SHP77 (cell line): ENCODE measurements around the gene ANXA2R.

Experiments
- DNase-seq, 2 experiments: peaks; one replicate each; lab custom pipeline; 2025; lab: John Stamatoyannopoulos, UW

ANXA2R gene

DNA sequence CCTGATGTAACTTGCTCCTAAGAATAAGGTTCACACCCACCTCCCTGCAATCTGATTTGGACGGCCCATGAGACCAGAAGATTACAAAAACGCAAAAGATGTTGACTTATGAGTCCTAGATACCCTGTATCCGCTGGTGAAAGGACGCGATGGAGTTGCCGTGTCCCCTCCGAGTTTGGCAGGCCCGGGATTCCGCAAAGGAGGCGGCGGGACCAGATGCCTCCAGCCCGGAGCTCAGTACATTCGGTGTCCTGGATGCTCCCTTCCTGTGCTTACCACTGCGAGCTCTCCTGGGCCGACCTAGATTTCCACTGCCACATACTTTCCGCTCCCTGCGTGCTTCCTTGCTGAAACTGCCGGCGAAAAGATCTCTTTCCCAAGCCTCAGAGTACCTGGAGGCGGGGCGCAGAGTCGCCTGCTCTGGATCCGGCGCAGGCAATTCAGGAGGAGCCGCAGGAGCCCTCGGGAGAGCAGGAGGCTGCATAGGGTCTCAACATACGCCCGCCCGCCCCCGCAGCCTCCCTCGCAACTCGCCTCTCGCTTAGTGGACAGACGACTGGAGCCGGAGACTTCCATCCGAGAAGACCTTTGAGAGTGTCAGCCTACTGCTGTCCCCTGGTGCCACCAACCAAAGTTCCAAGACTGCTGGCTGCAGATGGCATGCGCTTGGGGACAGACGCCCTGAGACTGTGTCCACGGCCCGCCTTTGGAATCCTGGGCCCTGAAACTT, 39.8 kb downstream of the ANXA2R start:
- no peak for DNase-seq

DNA sequence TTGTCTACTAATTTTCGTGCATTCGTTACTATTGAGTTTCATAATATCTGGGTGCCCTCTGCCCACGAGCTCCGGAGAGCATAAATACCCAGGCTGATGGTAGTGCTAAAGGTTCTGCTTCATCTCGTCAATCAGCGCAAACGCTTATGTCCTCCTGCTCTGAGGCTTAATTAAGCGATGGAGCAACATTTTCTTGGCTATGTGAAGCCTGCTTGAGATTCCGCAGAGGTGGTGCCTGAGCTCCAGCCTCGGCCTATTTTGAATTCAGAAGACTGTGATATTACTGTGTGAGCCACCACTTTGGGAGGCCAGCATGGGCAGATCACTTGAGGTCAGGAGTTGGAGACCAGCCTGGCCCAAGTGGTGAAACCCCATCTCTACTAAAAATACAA, 44.8 kb downstream of the ANXA2R start:
- no peak for DNase-seq

DNA sequence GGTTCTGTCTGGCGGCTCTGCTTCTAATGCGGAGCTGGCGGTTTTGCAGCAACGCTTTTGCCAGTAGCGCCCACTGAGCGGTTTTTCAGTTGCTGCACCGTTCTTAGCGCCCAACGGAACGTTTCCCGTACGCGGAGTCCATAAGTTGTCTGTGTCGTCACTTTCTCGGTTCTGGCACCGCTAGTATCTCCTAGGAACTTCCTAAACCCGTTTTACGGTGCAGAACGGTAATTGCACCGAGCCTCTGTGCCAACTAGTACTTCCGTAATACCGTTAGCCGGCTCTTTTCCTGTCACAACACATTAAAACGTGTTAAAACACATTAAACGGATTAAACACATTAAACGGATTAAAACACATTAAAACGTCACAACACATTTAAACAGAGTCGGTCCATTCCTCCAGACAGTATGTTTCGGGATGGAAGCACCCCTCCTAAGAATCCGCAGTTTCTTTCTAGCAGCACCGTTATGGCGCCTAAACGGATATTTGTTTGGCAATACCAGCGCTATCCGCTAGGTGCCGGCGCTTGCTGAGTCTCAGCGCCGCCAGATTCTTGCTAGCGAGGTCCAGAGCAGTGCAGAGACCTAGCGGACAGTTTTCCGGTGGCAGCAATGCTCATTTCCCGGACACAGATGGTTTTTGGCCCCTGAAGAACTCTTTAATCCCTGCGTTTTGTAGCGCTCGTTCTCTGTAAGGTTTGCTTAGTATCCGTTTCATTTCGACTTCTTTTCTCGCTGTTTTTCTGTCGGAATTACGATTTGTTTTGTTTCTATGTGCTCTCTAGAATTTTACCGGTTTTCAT, 45.4 kb downstream of the ANXA2R start:
- peak; percentile 87 to 92 for DNase-seq

DNA sequence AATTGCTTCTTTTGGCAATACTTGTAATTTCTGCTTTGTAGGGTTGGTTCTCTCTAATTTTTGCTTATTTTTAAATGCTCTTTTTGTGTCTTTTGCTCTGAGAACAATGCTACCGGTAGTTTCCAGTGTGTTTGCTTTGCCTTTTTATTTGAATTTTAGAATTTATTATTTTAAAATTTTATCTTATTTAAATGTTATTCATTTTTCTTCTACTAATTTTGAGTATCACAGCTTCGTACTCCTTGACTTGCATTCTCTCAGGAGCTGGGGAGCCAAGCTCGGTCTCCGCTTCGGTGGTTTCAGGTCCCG, 45.9 kb downstream of the ANXA2R start:
- DNase-seq, result no peak

DNA sequence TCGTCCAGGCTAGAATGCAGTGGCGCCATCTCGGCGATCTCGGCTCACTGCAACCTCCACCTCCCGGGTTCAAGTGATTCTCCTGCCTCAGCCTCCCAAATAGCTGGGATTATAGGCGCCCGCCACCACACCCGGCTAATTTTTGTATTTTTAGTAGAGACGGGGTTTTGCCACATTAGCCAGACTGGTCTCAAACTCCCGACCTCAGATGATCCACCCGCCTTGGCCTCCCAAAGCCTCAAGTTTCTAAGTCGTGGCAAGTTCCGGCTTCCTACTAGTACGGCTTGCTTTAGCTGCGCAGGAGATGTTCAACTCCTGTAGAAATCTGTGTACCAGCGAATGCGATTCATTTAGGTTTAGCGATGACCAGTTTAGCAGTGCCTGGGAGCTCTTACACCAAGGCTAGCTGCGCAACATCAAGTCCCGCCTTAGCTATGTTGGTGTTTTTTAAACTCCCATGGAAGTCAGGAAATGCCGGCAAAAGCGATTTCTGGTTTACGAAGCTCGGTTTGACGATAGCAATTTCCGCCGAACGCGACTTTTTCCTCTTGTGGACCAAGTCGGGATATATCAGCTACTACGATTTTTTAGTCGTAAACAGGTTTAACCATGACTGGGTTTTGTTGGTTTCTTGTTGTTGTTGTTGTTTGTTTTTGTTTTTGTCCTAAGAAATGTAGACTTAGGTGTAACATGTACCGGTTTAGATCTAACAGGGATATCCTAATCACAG, 46.4 kb downstream of the ANXA2R start:
- DNase-seq, result no peak

DNA sequence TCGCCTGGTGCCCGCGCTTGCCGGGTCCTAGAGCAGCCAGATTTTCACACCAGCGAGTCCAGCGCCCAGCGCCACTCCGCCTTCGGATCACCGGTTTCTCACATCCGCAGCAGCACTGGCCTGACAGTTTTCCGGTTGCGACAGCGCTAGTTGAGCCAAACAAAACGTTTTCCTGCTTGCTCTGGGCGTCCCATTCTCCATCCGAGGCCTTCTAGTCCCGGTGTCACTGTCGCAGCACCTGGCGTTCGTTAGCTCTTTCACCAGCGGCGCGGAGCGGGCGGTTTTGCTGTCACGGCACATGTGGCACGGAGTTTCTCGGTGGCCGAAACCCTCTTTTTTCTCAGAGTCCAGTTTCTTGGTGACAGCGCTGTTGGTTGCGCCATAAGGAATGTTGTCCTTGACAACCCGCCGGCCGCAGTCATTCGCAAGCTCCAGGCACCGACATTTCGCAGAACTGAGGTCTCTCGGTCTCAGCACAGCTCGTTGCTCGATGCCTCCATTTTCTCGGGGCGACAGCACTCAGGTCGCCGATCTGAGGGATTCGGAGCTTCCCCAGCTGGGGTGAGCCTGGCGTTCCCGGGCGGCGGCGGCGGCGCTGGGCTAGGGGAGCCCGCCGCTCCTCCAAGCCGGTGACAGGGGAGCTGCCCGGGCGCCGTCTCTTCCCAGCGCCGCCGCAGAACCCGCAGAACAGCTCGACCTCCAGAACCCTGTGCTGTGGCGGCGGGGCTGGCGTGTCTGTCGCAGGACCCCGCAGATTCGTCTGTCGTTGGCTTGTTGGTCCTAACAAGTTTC, 47.8 kb downstream of the ANXA2R start:
- peak; percentile 93 for DNase-seq

DNA sequence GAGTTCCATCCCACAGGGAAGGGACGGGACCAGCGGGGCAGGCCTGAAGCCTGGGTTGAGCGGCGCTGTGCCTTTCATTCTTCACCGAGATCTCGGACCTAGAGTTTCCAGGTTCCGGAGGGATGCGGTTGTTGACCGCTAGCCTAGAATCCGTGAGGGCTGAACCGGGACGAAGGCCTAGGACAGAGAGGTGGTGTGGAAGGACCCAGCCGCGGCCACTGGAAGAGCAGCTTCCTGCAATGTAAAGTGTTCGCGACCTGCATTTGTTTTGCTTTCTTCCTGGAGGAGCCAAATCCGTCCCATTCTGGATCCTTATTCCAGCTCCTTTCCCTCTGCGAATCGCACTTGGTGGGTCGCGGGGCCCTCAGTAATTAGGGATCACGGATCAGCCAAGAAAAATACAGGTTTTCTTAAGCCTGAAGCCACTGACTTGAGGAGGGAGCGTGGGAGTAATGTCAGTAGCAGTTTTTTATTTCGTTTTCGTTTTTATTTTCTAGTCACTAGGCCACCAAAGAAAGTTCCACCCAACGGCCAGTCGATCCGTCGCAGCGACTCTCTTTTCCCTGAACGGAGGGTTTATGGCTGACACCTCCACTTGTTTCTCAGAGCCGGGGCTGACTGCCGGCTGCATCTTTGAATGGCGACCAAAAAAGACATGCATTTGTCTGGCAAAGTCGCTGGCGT, 48.6 kb downstream of the ANXA2R start:
- DNase-seq, result peak; percentile 36 to 43

DNA sequence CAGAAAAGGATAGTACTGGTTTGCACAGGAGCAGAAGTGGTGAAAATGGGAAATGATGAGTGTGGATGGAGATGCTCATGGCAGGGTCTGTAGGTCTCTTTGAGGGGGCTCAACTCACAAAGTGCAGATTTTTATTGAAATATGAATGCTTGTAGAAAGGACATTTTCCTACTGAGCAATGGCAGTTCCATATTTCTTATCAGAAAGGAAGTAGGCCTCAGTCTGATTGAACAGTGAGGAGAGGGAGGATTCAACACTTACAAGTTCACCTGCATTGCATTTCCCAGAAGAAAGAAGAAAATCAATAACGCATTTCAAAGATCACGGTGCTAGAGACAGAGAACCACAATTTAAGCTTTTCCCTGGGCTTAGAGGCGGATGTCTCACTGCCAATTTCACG, 49.2 kb downstream of the ANXA2R start:
- DNase-seq, result no peak
